GM19468 (cell line): ENCODE measurements around the gene SPATA31A5.
"Not testable (repeated sequence)": the region's sequence is repeated elsewhere in the genome, so short reads cannot be mapped to it uniquely, and the experiment has no call there.

Experiments used
- ATAC-seq: cut with Tn5 transposase; IDR thresholded peaks from one replicate; pipeline ENCODE4 v1.9.1; 2021; ENCODE audit warnings: mild to moderate bottlenecking, moderate library complexity, moderate number of reproducible peaks; ENCODE audit not compliant: unreplicated experiment; ENCODE audit errors: extremely low read depth

SPATA31A5 gene

GRCh38 chr9:60914107-60914506 lies at the start of gene SPATA31A5:
TSS of gene SPATA31A5 (plus strand) at chr9:60914407. CDS start at chr9:60914436, 29 bp downstream.
- not testable (repeated sequence) for ATAC-seq

- not testable (repeated sequence) for ATAC-seq
Observed at GRCh38 chr9:60962990-60963350, 48.8 kb downstream of the SPATA31A5 start.

- not testable (repeated sequence) for ATAC-seq
Observed at GRCh38 chr9:60966382-60966781, 52.2 kb downstream of the SPATA31A5 start.
